RWPE2 (cell line): ENCODE measurements around the gene MRM1.

Experiments used
- ATAC-seq: fragments of 200-7000 bp; cut with Tn5 transposase; 3 replicates; pipeline ENCODE4 v1.9.1; 2021; ENCODE audit warnings: low read depth
- DNase-seq: peaks from one replicate; pipeline ENCODE4 v3.0.0-alpha.2; 2020; ENCODE audit warnings: low spot score
- H3K27ac ChIP-seq: fragments of 450-650 bp; 2 replicates; pipeline ENCODE4 v1.5.1; 2017; ENCODE audit warnings: mild to moderate bottlenecking; ENCODE audit not compliant: poor library complexity, severe bottlenecking
- H3K27me3 ChIP-seq: fragments of 250-450 bp; sonication (Bioruptor Pico); 2 replicates; pipeline ENCODE4 v1.5.1; 2021; ENCODE audit warnings: mild to moderate bottlenecking, moderate library complexity; ENCODE audit not compliant: insufficient read depth, poor library complexity, severe bottlenecking
- H3K36me3 ChIP-seq: fragments of 250-450 bp; sonication (Bioruptor Pico); 2 replicates; pipeline ENCODE4 v1.5.1; 2020; ENCODE audit warnings: low read depth, mild to moderate bottlenecking, moderate library complexity
- H3K4me1 ChIP-seq: fragments of 250-450 bp; sonication (Bioruptor Pico); 2 replicates; pipeline ENCODE4 v1.5.1; 2021; ENCODE audit warnings: mild to moderate bottlenecking, moderate library complexity; ENCODE audit not compliant: insufficient read depth, poor library complexity, severe bottlenecking
- H3K4me3 ChIP-seq: fragments of 250-450 bp; sonication (Bioruptor Pico); 2 replicates; pipeline ENCODE4 v1.5.1; 2021; ENCODE audit warnings: mild to moderate bottlenecking, moderate library complexity; ENCODE audit not compliant: severe bottlenecking
- H3K9me3 ChIP-seq: fragments of 250-450 bp; sonication (Bioruptor Pico); 2 replicates; pipeline ENCODE4 v1.5.1; 2021; ENCODE audit warnings: mild to moderate bottlenecking, moderate library complexity; ENCODE audit not compliant: severe bottlenecking
- TF ChIP-seq, protein P1 (sequence below): fragments of 450-650 bp; IDR thresholded peaks from one replicate; pipeline ENCODE4 v1.5.1; 2017; ENCODE audit warnings: mild to moderate bottlenecking, moderate library complexity; ENCODE audit not compliant: poor library complexity, severe bottlenecking

The MRM1 gene

GRCh38 chr17:36601303-36602029 is at the start of gene MRM1:
TSS of gene MRM1 (plus strand) at chr17:36601583. CDS start at chr17:36601811, 228 bp downstream.
- H3K4me3 ChIP-seq: peak within 1 kb of the TSS; percentile 78
- H3K27ac ChIP-seq: peak within 1 kb of the TSS; percentile 42
- H3K36me3 ChIP-seq: no peaks in the 10 kb centered on the region
- peak; percentile 92 for DNase-seq
- peak; percentile 81 for ATAC-seq
- no peaks in the 10 kb centered on the region for H3K27me3 ChIP-seq
- peaks cover 5% of the 10 kb centered on the region for H3K4me1 ChIP-seq
- TF ChIP-seq, protein P1, sequence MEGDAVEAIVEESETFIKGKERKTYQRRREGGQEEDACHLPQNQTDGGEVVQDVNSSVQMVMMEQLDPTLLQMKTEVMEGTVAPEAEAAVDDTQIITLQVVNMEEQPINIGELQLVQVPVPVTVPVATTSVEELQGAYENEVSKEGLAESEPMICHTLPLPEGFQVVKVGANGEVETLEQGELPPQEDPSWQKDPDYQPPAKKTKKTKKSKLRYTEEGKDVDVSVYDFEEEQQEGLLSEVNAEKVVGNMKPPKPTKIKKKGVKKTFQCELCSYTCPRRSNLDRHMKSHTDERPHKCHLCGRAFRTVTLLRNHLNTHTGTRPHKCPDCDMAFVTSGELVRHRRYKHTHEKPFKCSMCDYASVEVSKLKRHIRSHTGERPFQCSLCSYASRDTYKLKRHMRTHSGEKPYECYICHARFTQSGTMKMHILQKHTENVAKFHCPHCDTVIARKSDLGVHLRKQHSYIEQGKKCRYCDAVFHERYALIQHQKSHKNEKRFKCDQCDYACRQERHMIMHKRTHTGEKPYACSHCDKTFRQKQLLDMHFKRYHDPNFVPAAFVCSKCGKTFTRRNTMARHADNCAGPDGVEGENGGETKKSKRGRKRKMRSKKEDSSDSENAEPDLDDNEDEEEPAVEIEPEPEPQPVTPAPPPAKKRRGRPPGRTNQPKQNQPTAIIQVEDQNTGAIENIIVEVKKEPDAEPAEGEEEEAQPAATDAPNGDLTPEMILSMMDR: peak; percentile 19
- no peaks in the 10 kb centered on the region for H3K9me3 ChIP-seq

GRCh38 chr17:36553459-36553858 is 47.9 kb upstream of the MRM1 start:
- Histone ChIP-seq H3K4me1 (peaks cover 2% of the 10 kb centered on the region), H3K27ac (no peak overlapping the region), H3K27me3 (no peaks in the 10 kb centered on the region), H3K36me3 (peaks cover 84% of the 10 kb centered on the region), H3K9me3 (no peaks in the 10 kb centered on the region), H3K4me3 (no peak overlapping the region)
- TF ChIP-seq, protein P1: no peak
- ATAC-seq (no peak), DNase-seq (no peak)

DNA sequence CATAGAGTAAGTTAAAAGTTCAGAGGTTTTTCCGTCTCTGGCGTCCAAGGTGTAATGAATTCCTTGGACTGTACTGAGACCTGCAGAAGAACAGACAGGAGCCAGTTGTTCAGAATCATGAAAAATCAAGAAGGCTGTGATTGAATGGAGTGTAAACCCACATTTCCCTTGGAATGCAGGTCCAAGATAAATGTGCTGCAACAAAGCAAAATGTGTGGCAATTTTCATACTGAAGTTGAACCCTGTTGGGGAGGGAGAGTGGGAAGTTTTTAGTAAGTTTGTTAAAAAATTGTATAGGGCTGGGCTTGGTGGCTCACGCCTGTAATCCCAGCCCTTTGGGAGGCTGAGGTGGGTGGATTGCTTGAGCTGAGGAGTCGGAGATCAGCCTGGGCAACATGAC is 35.3 kb upstream of the MRM1 start:
- no peak overlapping the region for H3K4me3 ChIP-seq
- H3K27me3 ChIP-seq: no peaks in the 10 kb centered on the region
- no peak overlapping the region for H3K27ac ChIP-seq
- H3K9me3 ChIP-seq: no peaks in the 10 kb centered on the region
- H3K36me3 ChIP-seq: peaks cover 97% of the 10 kb centered on the region
- H3K4me1 ChIP-seq: no peaks in the 10 kb centered on the region
- ATAC-seq (no peak), DNase-seq (no peak)
- TF ChIP-seq, protein P1: no peak

DNA sequence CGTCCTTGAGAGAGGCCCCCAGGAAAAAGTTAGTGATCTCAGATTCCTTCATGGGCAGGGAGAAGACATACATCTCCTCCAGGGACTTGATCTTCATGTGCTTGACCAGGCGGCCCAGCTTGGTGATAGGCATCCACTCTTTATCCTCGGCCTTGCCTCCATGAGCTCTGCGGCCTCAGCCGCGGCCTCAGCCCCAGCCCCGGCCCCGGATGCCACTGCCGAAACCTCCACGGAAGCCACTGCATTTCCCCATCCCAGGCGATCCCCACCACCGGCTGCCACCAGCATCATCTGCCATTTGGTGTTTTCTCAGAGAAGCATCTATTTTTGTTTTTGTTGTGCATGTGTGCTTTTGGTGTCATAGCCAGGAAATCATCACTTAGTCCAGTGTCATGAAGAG is 26.4 kb upstream of the MRM1 start:
- H3K9me3 ChIP-seq: no peaks in the 10 kb centered on the region
- TF ChIP-seq, protein P1: no peak
- H3K36me3 ChIP-seq: peaks cover 80% of the 10 kb centered on the region

GRCh38 chr17:36576793-36577192 is 24.6 kb upstream of the MRM1 start:
- TF ChIP-seq, protein P1: no peak
- Histone ChIP-seq H3K27me3 (no peaks in the 10 kb centered on the region), H3K4me3 (no peak overlapping the region), H3K36me3 (peaks cover 82% of the 10 kb centered on the region), H3K4me1 (no peaks in the 10 kb centered on the region), H3K27ac (no peak overlapping the region), H3K9me3 (no peaks in the 10 kb centered on the region)
- no peak for ATAC-seq
- DNase-seq: no peak

More for the DNA sequence above, 26.4 kb upstream of the MRM1 start:
- no peaks in the 10 kb centered on the region for H3K4me1 ChIP-seq
- DNase-seq: no peak
- H3K27me3 ChIP-seq: no peaks in the 10 kb centered on the region
- H3K27ac ChIP-seq: no peak overlapping the region
- no peak overlapping the region for H3K4me3 ChIP-seq
- ATAC-seq: no peak
